Measurements from ENCODE around the gene RENBP. TPM values are rescaled to one million over a fixed set of nuclear protein-coding genes. Genes with fewer than 3 reads are reported as not detected.
A peak's percentile ranks its signal among the peaks of the same experiment; 100 is the strongest.

RENBP gene
- total RNA-seq, 2 donors from 2014 or later, result 12.0 to 17.5 TPM

GRCh38 chrX:153968754-153969124 is 24.3 kb upstream of the RENBP start:
- DNase-seq, result no peak

GRCh38 chrX:153968255-153968654 is 23.8 kb upstream of the RENBP start:
- Mint-ChIP-seq H3K9me3 (no peaks in the 10 kb centered on the region), H3K4me3 (peak overlapping the region; percentile 96), H3K36me3 (ENCODE audit: low read depth) (peaks cover 28% of the 10 kb centered on the region), H3K27me3 (ENCODE audit: insufficient read depth) (no peaks in the 10 kb centered on the region), H3K4me1 (peaks cover 34% of the 10 kb centered on the region), H3K27ac (peak overlapping the region; percentile 89)
- H3K9me3 ChIP-seq (ENCODE audit: control insufficient read depth, low read length), result no peaks in the 10 kb centered on the region
- no peak for TF ChIP-seq CTCF (conservative IDR thresholded peaks at IDR 0.05)
- H3K36me3 ChIP-seq (ENCODE audit: control insufficient read depth, insufficient read depth, low read length), result peaks cover 14% of the 10 kb centered on the region
- 50 to 52% methylated on average over 3 to 8 of the region's 9 CpGs for WGBS, 2 experiments (ENCODE audit: insufficient coverage in 1 of 2, insufficient read length in 1 of 2)
- DNase-seq, result no peak
- H3K4me1 ChIP-seq (ENCODE audit: control insufficient read depth, insufficient read depth, low read length), result peaks cover 9% of the 10 kb centered on the region
- H3K9ac ChIP-seq (ENCODE audit: extremely low read depth, low read length, poor library complexity, severe bottlenecking), result peak overlapping the region; percentile 62
- peak overlapping the region; percentile 63 for H3K27ac ChIP-seq (ENCODE audit: low read depth, low read length)
- no peaks in the 10 kb centered on the region for H3K27me3 ChIP-seq (ENCODE audit: control insufficient read depth, insufficient read depth, low read length, poor library complexity, severe bottlenecking)
- H3K4me3 ChIP-seq (ENCODE audit: low read length), result peak overlapping the region; percentile 89

More at GRCh38 chrX:153968754-153969124, 24.3 kb upstream of the RENBP start:
- WGBS, 2 experiments (ENCODE audit: insufficient coverage in 1 of 2, insufficient read length in 1 of 2), result 17% methylated on average over 7 of the region's 12 CpGs; no CpG with 5 or more reads in 1 of the 2 experiments
- peak overlapping the region; percentile 89 for H3K4me3 ChIP-seq (ENCODE audit: low read length)
- no peaks in the 10 kb centered on the region for H3K9me3 ChIP-seq (ENCODE audit: control insufficient read depth, low read length)
- peak; percentile 31 for TF ChIP-seq CTCF (conservative IDR thresholded peaks at IDR 0.05)
- H3K27ac ChIP-seq (ENCODE audit: low read depth, low read length), result no peak overlapping the region
- H3K4me1 ChIP-seq (ENCODE audit: control insufficient read depth, insufficient read depth, low read length), result peaks cover 9% of the 10 kb centered on the region
- H3K27ac Mint-ChIP-seq, result peak overlapping the region; percentile 89
- H3K36me3 ChIP-seq (ENCODE audit: control insufficient read depth, insufficient read depth, low read length), result peaks cover 13% of the 10 kb centered on the region
- H3K9ac ChIP-seq (ENCODE audit: extremely low read depth, low read length, poor library complexity, severe bottlenecking), result peak overlapping the region; percentile 62
- peaks cover 38% of the 10 kb centered on the region for H3K4me1 Mint-ChIP-seq
- H3K27me3 Mint-ChIP-seq (ENCODE audit: insufficient read depth), result no peaks in the 10 kb centered on the region
- H3K9me3 Mint-ChIP-seq, result no peaks in the 10 kb centered on the region
- H3K27me3 ChIP-seq (ENCODE audit: control insufficient read depth, insufficient read depth, low read length, poor library complexity, severe bottlenecking), result no peaks in the 10 kb centered on the region
- peak overlapping the region; percentile 96 for H3K4me3 Mint-ChIP-seq
- H3K36me3 Mint-ChIP-seq (ENCODE audit: low read depth), result peaks cover 23% of the 10 kb centered on the region

GRCh38 chrX:153967536-153968224 is 23.2 kb upstream of the RENBP start:
- no peaks in the 10 kb centered on the region for H3K9me3 ChIP-seq (ENCODE audit: control insufficient read depth, low read length)
- no peaks in the 10 kb centered on the region for H3K27me3 ChIP-seq (ENCODE audit: control insufficient read depth, insufficient read depth, low read length, poor library complexity, severe bottlenecking)
- H3K4me1 ChIP-seq (ENCODE audit: control insufficient read depth, insufficient read depth, low read length), result peaks cover 9% of the 10 kb centered on the region
- Mint-ChIP-seq H3K9me3 (no peaks in the 10 kb centered on the region), H3K27ac (peak overlapping the region; percentile 89), H3K27me3 (ENCODE audit: insufficient read depth) (no peaks in the 10 kb centered on the region), H3K4me3 (peak overlapping the region; percentile 96), H3K36me3 (ENCODE audit: low read depth) (peaks cover 34% of the 10 kb centered on the region), H3K4me1 (peaks cover 32% of the 10 kb centered on the region)
- 87 to 90% methylated on average over 8 to 16 of the region's 16 CpGs for WGBS, 2 experiments (ENCODE audit: insufficient coverage in 1 of 2, insufficient read length in 1 of 2)
- DNase-seq, result no peak
- TF ChIP-seq CTCF (conservative IDR thresholded peaks at IDR 0.05), result no peak
- H3K4me3 ChIP-seq (ENCODE audit: low read length), result peak overlapping the region; percentile 89
- H3K36me3 ChIP-seq (ENCODE audit: control insufficient read depth, insufficient read depth, low read length), result peaks cover 20% of the 10 kb centered on the region
- H3K27ac ChIP-seq (ENCODE audit: low read depth, low read length), result peak overlapping the region; percentile 63
- peak overlapping the region; percentile 62 for H3K9ac ChIP-seq (ENCODE audit: extremely low read depth, low read length, poor library complexity, severe bottlenecking)
